Stimulated activated CD4-positive, alpha-beta T cell treated with anti-CD3 and anti-CD28 coated beads, Interleukin-1b, Interleukin-23, amount 100 ng/mL, for 4 hours (primary cell): ENCODE results near the gene CCDC78.

Source experiments
- DNase-seq, 2 donors: peaks; one replicate each; pipeline ENCODE4 v3.0.0-alpha.2; 2020; ENCODE audit warnings: low read depth in 2 of 2

Gene CCDC78

GRCh38 chr16:724188-725040, 1.8 kb downstream of the CCDC78 start:
- DNase-seq = no peak

- no peak for DNase-seq
Measured at GRCh38 chr16:723695-724094, 2.5 kb downstream of the CCDC78 start.

GRCh38 chr16:722835-723633, 3.2 kb downstream of the CCDC78 start:
- DNase-seq = no peak

GRCh38 chr16:721765-722540, 4.3 kb downstream of the CCDC78 start:
- no peak for DNase-seq

- peak; percentile 41 to 75 for DNase-seq
Measured at GRCh38 chr16:720990-721764, 5.1 kb downstream of the CCDC78 start, which contains the start of gene ANTKMT. TSS of gene ANTKMT (plus strand) at chr16:721146. CDS start at chr16:721275, 129 bp downstream.

- peak in 1 of 2 donors; percentile 34 for DNase-seq
Measured at GRCh38 chr16:720447-720989, 5.7 kb downstream of the CCDC78 start.

- DNase-seq = no peak
Measured at GRCh38 chr16:719815-720446, 6.3 kb downstream of the CCDC78 start.

- no peak for DNase-seq
Measured at GRCh38 chr16:718922-719321, 7.3 kb downstream of the CCDC78 start.

GRCh38 chr16:718389-718788, 7.9 kb downstream of the CCDC78 start:
- DNase-seq = no peak

GRCh38 chr16:717450-718245, 8.6 kb downstream of the CCDC78 start:
- no peak for DNase-seq

- DNase-seq = no peak
Measured at GRCh38 chr16:716768-717325, 9.4 kb downstream of the CCDC78 start.

GRCh38 chr16:716200-716568, 10.1 kb downstream of the CCDC78 start:
- no peak for DNase-seq

GRCh38 chr16:715477-716199, 10.6 kb downstream of the CCDC78 start:
- DNase-seq = no peak

GRCh38 chr16:714558-715476, 11.4 kb downstream of the CCDC78 start, which contains the start of gene METRN:
TSS of gene METRN (plus strand) at chr16:715118. CDS start at chr16:715290, 172 bp downstream.
- DNase-seq = peak; percentile 80 to 97

- no peak for DNase-seq
Measured at GRCh38 chr16:714079-714478, 12.2 kb downstream of the CCDC78 start.

GRCh38 chr16:712740-713250, 13.4 kb downstream of the CCDC78 start:
- peak in 1 of 2 donors; percentile 41 for DNase-seq
